ENCODE results near the gene GRM7. TPM values are rescaled to one million over a fixed set of nuclear protein-coding genes. Genes with fewer than 3 reads are reported as not detected.

Gene GRM7
- total and polyA plus RNA-seq, 9 donors: 0.18 to 0.85 (median 0.26) TPM; not detected in 3

GRCh38 chr3:7421065-7421464 lies 560.1 kb downstream of the GRM7 start:
- H3K9me3 ChIP-seq: no peaks in the 10 kb centered on the region
- no peak overlapping the region for H3K4me3 ChIP-seq
- no peaks in the 10 kb centered on the region for H3K36me3 ChIP-seq
- no peak overlapping the region for H3K27ac ChIP-seq
- TF ChIP-seq, protein P1, sequence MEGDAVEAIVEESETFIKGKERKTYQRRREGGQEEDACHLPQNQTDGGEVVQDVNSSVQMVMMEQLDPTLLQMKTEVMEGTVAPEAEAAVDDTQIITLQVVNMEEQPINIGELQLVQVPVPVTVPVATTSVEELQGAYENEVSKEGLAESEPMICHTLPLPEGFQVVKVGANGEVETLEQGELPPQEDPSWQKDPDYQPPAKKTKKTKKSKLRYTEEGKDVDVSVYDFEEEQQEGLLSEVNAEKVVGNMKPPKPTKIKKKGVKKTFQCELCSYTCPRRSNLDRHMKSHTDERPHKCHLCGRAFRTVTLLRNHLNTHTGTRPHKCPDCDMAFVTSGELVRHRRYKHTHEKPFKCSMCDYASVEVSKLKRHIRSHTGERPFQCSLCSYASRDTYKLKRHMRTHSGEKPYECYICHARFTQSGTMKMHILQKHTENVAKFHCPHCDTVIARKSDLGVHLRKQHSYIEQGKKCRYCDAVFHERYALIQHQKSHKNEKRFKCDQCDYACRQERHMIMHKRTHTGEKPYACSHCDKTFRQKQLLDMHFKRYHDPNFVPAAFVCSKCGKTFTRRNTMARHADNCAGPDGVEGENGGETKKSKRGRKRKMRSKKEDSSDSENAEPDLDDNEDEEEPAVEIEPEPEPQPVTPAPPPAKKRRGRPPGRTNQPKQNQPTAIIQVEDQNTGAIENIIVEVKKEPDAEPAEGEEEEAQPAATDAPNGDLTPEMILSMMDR (IDR thresholded peaks at IDR 0.05): no peak
- TF ChIP-seq EP300 (IDR thresholded peaks at IDR 0.05): no peak
- no peak for TF ChIP-seq POLR2A (IDR thresholded peaks at IDR 0.05)
- 87 to 94% (median 94%) methylated on average over 1 of the region's 1 CpG for WGBS, 3 donors
- H3K4me1 ChIP-seq (ENCODE audit: insufficient read depth): no peaks in the 10 kb centered on the region
- intact Hi-C loops (cut with DNase I): no loop called here
- H3K27me3 ChIP-seq: no peaks in the 10 kb centered on the region
- no peak for DNase-seq

DNA sequence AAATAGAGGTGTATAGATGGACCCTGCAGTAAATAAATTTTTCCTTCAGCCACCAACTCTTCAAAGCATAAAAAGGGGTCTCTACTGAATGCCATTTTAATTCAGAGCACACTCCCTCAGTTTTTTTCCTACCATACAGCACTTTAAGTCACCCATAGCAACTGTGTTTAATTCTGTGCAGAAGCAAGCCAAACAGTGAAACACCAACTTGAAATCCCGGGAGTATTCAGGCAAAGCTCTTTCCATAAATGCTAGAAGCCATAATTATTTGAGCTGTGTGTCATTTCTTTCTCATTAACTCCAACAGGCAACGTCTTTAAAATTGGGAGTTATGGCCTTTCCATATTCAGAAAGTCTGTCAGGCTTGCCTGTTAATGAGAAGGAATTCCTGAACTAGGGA lies 562.1 kb downstream of the GRM7 start:
- TF ChIP-seq, protein P1 (IDR thresholded peaks at IDR 0.05): no peak
- TF ChIP-seq EP300 (IDR thresholded peaks at IDR 0.05) (no peak), POLR2A (IDR thresholded peaks at IDR 0.05) (no peak)
- WGBS, 3 donors: 66 to 75% (median 74%) methylated on average over 2 of the region's 2 CpGs
- H3K4me3 ChIP-seq: no peak overlapping the region
- intact Hi-C loops (cut with DNase I): no loop called here
- H3K27me3 ChIP-seq: no peaks in the 10 kb centered on the region
- no peak overlapping the region for H3K27ac ChIP-seq
- no peaks in the 10 kb centered on the region for H3K9me3 ChIP-seq
- H3K4me1 ChIP-seq (ENCODE audit: insufficient read depth): no peaks in the 10 kb centered on the region
- H3K36me3 ChIP-seq: no peaks in the 10 kb centered on the region
- DNase-seq: no peak

DNA sequence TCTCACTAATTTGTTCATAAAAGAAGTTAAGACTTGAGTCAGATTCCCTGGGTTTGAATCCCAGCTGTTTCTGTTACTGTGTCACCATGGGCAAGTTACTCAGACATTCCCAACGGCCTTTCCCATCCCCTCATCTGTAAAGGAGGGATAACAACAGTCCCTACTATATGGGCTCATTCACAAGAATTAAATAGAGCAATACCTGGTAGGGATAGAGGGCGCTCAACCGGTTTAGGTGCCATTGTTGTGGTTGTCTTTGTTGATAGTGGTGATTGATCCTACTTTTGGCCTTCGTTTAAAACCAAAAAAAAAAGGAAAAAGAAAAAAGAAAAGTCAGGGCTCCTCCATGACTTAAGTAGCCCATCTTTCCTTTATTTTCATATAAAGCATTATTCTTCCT lies 563.1 kb downstream of the GRM7 start:
- WGBS, 3 donors: 78 to 84% (median 81%) methylated on average over 4 of the region's 4 CpGs
- Histone ChIP-seq H3K36me3 (no peaks in the 10 kb centered on the region), H3K4me1 (ENCODE audit: insufficient read depth) (no peaks in the 10 kb centered on the region), H3K27ac (no peak overlapping the region), H3K4me3 (no peak overlapping the region), H3K27me3 (no peaks in the 10 kb centered on the region), H3K9me3 (no peaks in the 10 kb centered on the region)
- TF ChIP-seq, protein P1 (IDR thresholded peaks at IDR 0.05): no peak
- TF ChIP-seq POLR2A (IDR thresholded peaks at IDR 0.05) (no peak), EP300 (IDR thresholded peaks at IDR 0.05) (no peak)
- DNase-seq: no peak
- intact Hi-C loops (cut with DNase I): no loop called here

- no peak overlapping the region for H3K27ac ChIP-seq
- H3K4me1 ChIP-seq (ENCODE audit: insufficient read depth): no peaks in the 10 kb centered on the region
- WGBS, 3 donors: 26 to 71% (median 28%) methylated on average over 1 of the region's 1 CpG
- no peak for DNase-seq
- H3K4me3 ChIP-seq: no peak overlapping the region
- TF ChIP-seq EP300 (IDR thresholded peaks at IDR 0.05) (no peak), POLR2A (IDR thresholded peaks at IDR 0.05) (no peak)
- TF ChIP-seq, protein P1 (IDR thresholded peaks at IDR 0.05): no peak
- H3K9me3 ChIP-seq: no peaks in the 10 kb centered on the region
- no peaks in the 10 kb centered on the region for H3K27me3 ChIP-seq
- intact Hi-C loops (cut with DNase I): no loop called here
- H3K36me3 ChIP-seq: no peaks in the 10 kb centered on the region
These were observed 567.3 kb downstream of the GRM7 start for GRCh38 chr3:7428206-7428718.
